22Rv1 (cell line): ENCODE measurements around the gene FAHD1.

Experiments used
- H3K27ac ChIP-seq: fragments of 450-650 bp; 2 replicates; pipeline ENCODE4 v1.5.1; 2017
- CTCF ChIP-seq: fragments of 450-650 bp; IDR thresholded peaks from 2 replicates; pipeline ENCODE4 v1.5.1; 2017; ENCODE audit warnings: mild to moderate bottlenecking
- ZFX ChIP-seq: fragments of 450-650 bp; IDR thresholded peaks from 2 replicates; pipeline ENCODE4 v1.6.1; 2017; ENCODE audit warnings: antibody characterized with exemption, borderline replicate concordance

Gene FAHD1

GRCh38 chr16:1839554-1839953 is 12.5 kb downstream of the FAHD1 start:
- H3K27ac ChIP-seq, result no peak overlapping the region
- TF ChIP-seq ZFX (no peak), CTCF (no peak)

GRCh38 chr16:1845985-1846384 is 19.0 kb downstream of the FAHD1 start:
- no peak overlapping the region for H3K27ac ChIP-seq
- TF ChIP-seq ZFX, result no peak
- no peak for TF ChIP-seq CTCF

GRCh38 chr16:1846416-1846815 is 19.4 kb downstream of the FAHD1 start:
- TF ChIP-seq CTCF (no peak), ZFX (no peak)
- H3K27ac ChIP-seq, result no peak overlapping the region

GRCh38 chr16:1850981-1851380 is 24.0 kb downstream of the FAHD1 start:
- TF ChIP-seq CTCF, result no peak
- TF ChIP-seq ZFX, result no peak
- H3K27ac ChIP-seq, result no peak overlapping the region

- TF ChIP-seq CTCF (no peak), ZFX (no peak)
- H3K27ac ChIP-seq, result no peak overlapping the region
These were observed 24.8 kb downstream of the FAHD1 start for GRCh38 chr16:1851793-1852192.

GRCh38 chr16:1857433-1858097 is 30.6 kb downstream of the FAHD1 start:
- H3K27ac ChIP-seq, result no peak overlapping the region
- TF ChIP-seq CTCF, result no peak
- TF ChIP-seq ZFX, result no peak

- no peak overlapping the region for H3K27ac ChIP-seq
- TF ChIP-seq ZFX (no peak), CTCF (no peak)
These were observed 31.3 kb downstream of the FAHD1 start for GRCh38 chr16:1858189-1858865.
